K562 (cell line): ENCODE measurements around the gene MRPL38. TPM values are rescaled to one million over a fixed set of nuclear protein-coding genes. Genes with fewer than 3 reads are reported as not detected.
A peak's percentile ranks its signal among the peaks of the same experiment; 100 is the strongest.

ENCODE experiments used
- ATAC-seq: fragments of 200-7000 bp; cut with Tn5 transposase; 3 replicates; pipeline ENCODE4 v1.9.1; 2020; ENCODE audit warnings: moderate library complexity
- BruUV-seq: library from RNA; stranded (reverse); fragments of 400-500 nt; replicated peaks from 2 replicates; lab custom pipeline; 2021; lab: Mats Ljungman, UMichigan
- CTCF ChIA-PET: fragments of 300-600 bp; formaldehyde crosslinking; extraction: SDS; loops from one replicate; lab custom pipeline; 2021; ENCODE audit warnings: low intra/inter-chr PET ratio; lab: Yijun Ruan, JAX
- POLR2A ChIA-PET: fragments of 300-600, 350-650 bp; sonication (Branson Sonifier 250); formaldehyde crosslinking; extraction: SDS; loops from one replicate; lab custom pipeline; 2021; ENCODE audit warnings: antibody characterized with exemption, inconsistent platforms; lab: Yijun Ruan, JAX
- DNase-seq, 4 experiments: peaks; one replicate each; pipeline versions ENCODE4 v3.0.0 to v3.0.0-alpha.2; 2011 to 2018; ENCODE audit warnings: low spot score in 3 of 4, mixed read lengths in 3 of 4; ENCODE audit errors: extremely low read depth in 1 of 4
- FAIRE-seq: peaks from 2 replicates; lab custom pipeline; 2011; peaks lifted over from hg19 to GRCh38; lab: Jason Lieb, UNC
- H2AFZ ChIP-seq: 2 replicates; pipeline ENCODE4 v1.6.0; 2011; ENCODE audit warnings: low read depth, low read length, control low read depth, inconsistent platforms
- H3K27ac ChIP-seq: fragments of 200-600 bp; 3 replicates; pipeline ENCODE4 v1.8.0; 2011; ENCODE audit warnings: low read depth, mild to moderate bottlenecking, control low read depth, inconsistent platforms, low read length, moderate library complexity, mixed read lengths; ENCODE audit errors: extremely low read depth
- H3K27me3 ChIP-seq, 2 experiments: fragments of 300-600 bp in 1 of 2; 2 replicates in 1 of 2; 3 replicates in 1 of 2; pipeline versions ENCODE4 v1.6.0 to v1.8.0; 2011; ENCODE audit warnings: inconsistent platforms in 2 of 2, low read length in 2 of 2, mild to moderate bottlenecking in 1 of 2, mixed read lengths in 1 of 2, moderate library complexity in 1 of 2; ENCODE audit not compliant: control insufficient read depth in 2 of 2, insufficient read depth in 2 of 2
- H3K36me3 ChIP-seq: fragments of 300-600 bp; 3 replicates; pipeline ENCODE4 v1.8.0; 2011; ENCODE audit warnings: mild to moderate bottlenecking, low read length, inconsistent platforms; ENCODE audit not compliant: control insufficient read depth, insufficient read depth
- H3K4me1 ChIP-seq, 2 experiments: fragments of 200-600 bp in 1 of 2; replicated peaks in 1 of 2; 2 replicates in 1 of 2; 3 replicates in 1 of 2; pipeline versions ENCODE4 v1.5.1 to v1.8.0; 2011; ENCODE audit warnings: inconsistent platforms in 2 of 2, low read length in 2 of 2, mild to moderate bottlenecking in 1 of 2, mixed read lengths in 1 of 2, moderate library complexity in 1 of 2; ENCODE audit not compliant: control insufficient read depth in 2 of 2, insufficient read depth in 2 of 2
- H3K4me2 ChIP-seq: 2 replicates; pipeline ENCODE4 v1.6.1; 2011; ENCODE audit warnings: low read length, control low read depth, inconsistent platforms, mixed read lengths; ENCODE audit not compliant: insufficient read depth
- H3K4me3 ChIP-seq: fragments of 200-600 bp; sonication (generic), shearing (Covaris generic); 2 replicates; pipeline ENCODE4 v1.5.1; 2016; ENCODE audit warnings: control low read depth, inconsistent platforms
- H3K79me2 ChIP-seq: fragments of 200-600 bp; 3 replicates; pipeline ENCODE4 v1.8.0; 2011; ENCODE audit warnings: low read length, inconsistent platforms; ENCODE audit not compliant: control insufficient read depth, insufficient read depth
- H3K9ac ChIP-seq, 2 experiments: 2 replicates each; pipeline versions ENCODE4 v1.6.0 to v1.6.1; 2011; ENCODE audit warnings: low read depth in 2 of 2, low read length in 2 of 2, control low read depth in 1 of 2, inconsistent platforms in 1 of 2, mild to moderate bottlenecking in 1 of 2, mixed read lengths in 1 of 2; ENCODE audit not compliant: insufficient read depth in 1 of 2
- H3K9me1 ChIP-seq: one replicate; pipeline ENCODE4 v1.6.0; 2011; ENCODE audit warnings: inconsistent platforms, mild to moderate bottlenecking, low read length, moderate library complexity; ENCODE audit not compliant: control insufficient read depth, insufficient read depth
- H3K9me3 ChIP-seq: replicated peaks from 2 replicates; pipeline ENCODE4 v1.5.1; 2011; ENCODE audit warnings: low read depth, low read length, inconsistent platforms; ENCODE audit not compliant: control insufficient read depth, insufficient read depth
- H4K20me1 ChIP-seq: replicated peaks from 2 replicates; pipeline ENCODE4 v1.6.1; 2011; ENCODE audit warnings: low read length, inconsistent platforms, mixed read lengths; ENCODE audit not compliant: control insufficient read depth, insufficient read depth
- GTF2F1 ChIP-seq: IDR thresholded peaks from 2 replicates; pipeline ENCODE4 v1.6.1; 2011; ENCODE audit warnings: low read depth, low read length, improper control_type of control experiment
- NFIC ChIP-seq: fragments of 450-650 bp; IDR thresholded peaks from 2 replicates; pipeline ENCODE4 v1.6.1; 2017; ENCODE audit warnings: mild to moderate bottlenecking, inconsistent platforms
- POLR2B ChIP-seq: fragments of 450-650 bp; IDR thresholded peaks from 2 replicates; pipeline ENCODE4 v1.6.1; 2018; ENCODE audit warnings: low read depth; ENCODE audit not compliant: partially characterized antibody
- POLR2G ChIP-seq: fragments of 200-400 bp; formaldehyde crosslinking; IDR thresholded peaks from 2 replicates; pipeline ENCODE4 v1.6.1; 2017; ENCODE audit warnings: low read depth, mild to moderate bottlenecking, antibody characterized with exemption, low read length, moderate library complexity
- RBFOX2 ChIP-seq: fragments of 200-400 bp; formaldehyde crosslinking; IDR thresholded peaks from 2 replicates; pipeline ENCODE4 v1.6.1; 2017; ENCODE audit warnings: low read depth, mild to moderate bottlenecking, low read length, moderate library complexity
- WGBS: fragments of 100-300 bp; shearing (Covaris generic); methylation state at CpG from one replicate; pipeline ENCODE4 v1.1.6; 2016; ENCODE audit warnings: low coverage, mixed read lengths; ENCODE audit not compliant: insufficient coverage; ENCODE audit errors: missing lambda C conversion rate; 5-methylcytosine and 5-hydroxymethylcytosine counted together
- in situ Hi-C: fragments of 300-500 bp; cut with MboI; formaldehyde crosslinking; loops from 4 replicates; pipeline ENCODE4 v1.15.0; 2018; ENCODE audit warnings: inconsistent platforms, mixed read lengths
- intact Hi-C: fragments of 100-400 bp; cut with micrococcal nuclease; formaldehyde crosslinking; loops from 2 replicates; pipeline ENCODE4 v1.14.2; 2022
- polyA plus RNA-seq, 8 experiments: library from polyadenylated mRNA; depleted of rRNA in 4 of 8; stranded (reverse) in 5 of 8; unstranded in 3 of 8; fragments of >200 nt; fragmentation: Nextera tagmentation in 2 of 8; fragmentation: Illumina TruSeq in 1 of 8; extraction: Ambion mirVana in 2 of 8; extraction: Trizol in 1 of 8; gene quantifications; 2 replicates each; pipeline versions ENCODE4 v1.2.1 to v1.2.3, GENCODE V29; 2011 to 2014; ENCODE audit warnings: inconsistent platforms in 1 of 8, missing spikeins in 1 of 8
- total RNA-seq, 7 experiments: library from RNA; depleted of rRNA in 6 of 7; stranded (reverse); fragments of >200 nt in 6 of 7; fragmentation: Illumina TruSeq in 2 of 7; extraction: Trizol in 2 of 7; gene quantifications; 2 replicates each; pipeline versions ENCODE4 v1.2.1 to v1.2.3, GENCODE V29; 2011 to 2021; ENCODE audit warnings: low replicate concordance in 1 of 7

MRPL38 gene
- total and polyA plus RNA-seq, 9 of the 15 experiments (the other 6 are each of a cell fraction or from before 2014, with no cell fraction given) = 4.5 to 154 (median 48.5) TPM

GRCh38 chr17:75891605-75892555, 12.8 kb downstream of the MRPL38 start:
- Histone ChIP-seq H3K4me1 (peaks cover 10 to 66% of the 10 kb centered on the region in 2 experiments; a peak in 4 of 5 replicates), H3K9me3 (no peaks in the 10 kb centered on the region), H3K27me3 (no peaks in the 10 kb centered on the region), H3K4me3 (no peak overlapping the region), H3K79me2 (peaks cover 31% of the 10 kb centered on the region)
- CTCF ChIA-PET = no interaction called here
- intact Hi-C loops (no loop called here), in situ Hi-C loops (no loop called here)
- BruUV-seq = no TSS peak
- WGBS = 83% methylated on average over 25 of the region's 32 CpGs
- no peak for FAIRE-seq
- TF ChIP-seq NFIC = peak; percentile 37; the same call in 1 of the 2 replicates
- TF ChIP-seq POLR2G = peak; percentile 52
- TF ChIP-seq RBFOX2 = peak; percentile 14; the same call in 1 of the 2 replicates
- TF ChIP-seq GTF2F1 = no peak
- TF ChIP-seq POLR2B = peak; percentile 27
- TF ChIP-seq, all 486 proteins: peak for 4
- POLR2A ChIA-PET = interaction anchor here (0.7 to 15.9 kb wide), 5 partner anchors 15 to 313 kb away, joined by 3 to 169 read pairs (median 3); partner anchors contain the start of gene TRIM47
- Histone ChIP-seq H2AFZ (no peak overlapping the region), H3K9me1 (peaks cover 4% of the 10 kb centered on the region), H3K9ac (peak overlapping the region in 1 of 2 experiments; percentile 80; a peak in 2 of 4 replicates), H3K27ac (no peak overlapping the region), H3K4me2 (no peak overlapping the region), H4K20me1 (no peaks in the 10 kb centered on the region), H3K36me3 (peaks cover 34% of the 10 kb centered on the region; the same call in 1 of the 3 replicates)
- ATAC-seq = no peak
- DNase-seq = no peak
